GM19397 (cell line): ENCODE data around the gene RPS6KA5.
"Not testable (repeated sequence)": the region's sequence is repeated elsewhere in the genome, so short reads cannot be mapped to it uniquely, and the experiment has no call there.

Source experiments
- ATAC-seq: cut with Tn5 transposase; IDR thresholded peaks from one replicate; pipeline ENCODE4 v1.9.1; 2021; ENCODE audit warnings: mild to moderate bottlenecking, moderate library complexity; ENCODE audit not compliant: unreplicated experiment

RPS6KA5 gene

DNA sequence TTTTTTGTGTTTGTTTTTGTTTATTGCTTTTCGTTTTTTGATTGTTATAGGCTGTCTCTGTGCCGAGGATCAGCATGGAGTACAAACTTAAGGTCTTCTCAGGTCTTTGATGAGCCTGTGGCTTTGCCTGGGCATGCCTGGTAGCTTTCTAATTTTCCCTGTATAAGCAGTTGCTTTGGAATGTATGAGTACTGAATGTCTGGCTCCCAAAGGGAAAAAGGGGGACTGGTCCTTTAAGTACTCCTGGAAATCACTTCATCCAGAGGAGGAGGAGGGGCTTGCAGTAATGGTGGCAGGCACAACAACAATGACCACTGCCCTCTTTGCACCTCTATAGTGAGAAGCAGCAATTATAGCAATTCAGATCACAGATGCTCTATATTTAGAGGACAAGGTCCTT is 176.7 kb downstream of the RPS6KA5 start:
- no peak for ATAC-seq

- ATAC-seq: no peak
Measured at GRCh38 chr14:90883197-90883596, 177.2 kb downstream of the RPS6KA5 start.

DNA sequence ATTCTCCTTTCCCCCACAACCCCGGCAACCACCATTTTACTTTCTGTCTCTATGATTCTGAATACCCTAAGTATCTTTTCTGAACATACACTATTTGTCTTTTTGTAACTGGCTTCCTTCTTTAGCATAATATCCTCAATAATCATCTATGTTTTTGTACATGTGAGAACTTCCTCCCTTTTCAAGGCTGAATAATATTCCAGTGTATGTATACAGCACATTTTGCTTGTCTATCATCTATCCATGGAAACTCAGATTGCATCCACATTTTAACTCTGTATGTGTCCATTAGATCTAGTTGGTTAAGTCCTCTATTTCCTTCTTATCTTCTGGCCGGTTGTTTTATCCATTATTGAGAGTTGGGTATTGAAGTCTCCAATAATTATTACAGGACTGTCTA is 180.2 kb downstream of the RPS6KA5 start:
- ATAC-seq: no peak

- ATAC-seq: no peak
Measured at GRCh38 chr14:90874599-90874998, 185.8 kb downstream of the RPS6KA5 start.

DNA sequence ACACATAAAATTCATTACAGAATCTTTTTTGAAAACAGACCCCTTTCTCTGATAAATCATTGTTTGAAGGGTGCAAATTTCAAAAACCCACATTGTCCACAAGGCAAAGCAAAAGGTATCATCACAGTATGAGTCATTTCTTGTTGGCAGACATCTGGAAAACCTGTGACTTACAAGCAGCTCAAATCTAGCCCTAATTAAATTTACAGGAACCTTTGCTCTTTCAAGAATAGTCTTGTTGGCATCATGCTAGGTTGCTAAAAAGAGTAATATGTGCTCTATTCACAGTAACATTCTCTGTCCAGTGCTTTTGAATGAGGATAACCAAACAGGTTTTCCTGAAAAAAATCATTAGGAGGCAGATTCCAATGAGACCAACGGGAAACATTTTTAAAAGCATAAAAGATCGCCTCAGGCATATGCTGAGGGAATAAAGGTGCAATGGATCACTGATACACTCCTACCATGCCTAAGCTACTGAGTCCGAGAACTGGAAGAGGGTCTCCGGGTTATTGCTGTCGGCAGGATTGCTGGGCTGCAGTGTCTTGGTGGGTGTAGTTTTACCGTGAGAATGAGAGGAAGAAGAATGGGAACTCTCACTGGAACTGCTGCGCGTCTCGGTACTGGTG is 188.7 kb downstream of the RPS6KA5 start:
- no peak for ATAC-seq

- ATAC-seq: no peak
Measured at GRCh38 chr14:90870950-90871604, 189.4 kb downstream of the RPS6KA5 start.

DNA sequence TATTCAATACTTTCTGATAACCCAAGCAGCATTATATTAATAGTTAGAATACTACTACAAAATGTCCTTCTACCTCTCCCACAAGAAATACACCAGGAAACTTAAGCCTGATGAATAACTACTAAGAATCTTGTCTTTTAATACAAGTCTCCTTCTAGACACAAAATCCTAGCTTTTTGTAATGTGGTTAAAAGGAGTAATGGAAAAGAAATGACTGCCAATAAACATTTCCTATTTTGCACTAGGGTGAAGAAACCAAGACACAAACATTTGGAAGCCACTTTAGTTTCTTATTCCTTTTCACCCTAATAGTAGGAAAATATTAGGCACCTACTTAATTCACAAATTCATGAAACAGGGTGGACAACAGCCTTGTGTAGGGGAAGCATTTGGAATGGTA is 192.9 kb downstream of the RPS6KA5 start:
- ATAC-seq: no peak

DNA sequence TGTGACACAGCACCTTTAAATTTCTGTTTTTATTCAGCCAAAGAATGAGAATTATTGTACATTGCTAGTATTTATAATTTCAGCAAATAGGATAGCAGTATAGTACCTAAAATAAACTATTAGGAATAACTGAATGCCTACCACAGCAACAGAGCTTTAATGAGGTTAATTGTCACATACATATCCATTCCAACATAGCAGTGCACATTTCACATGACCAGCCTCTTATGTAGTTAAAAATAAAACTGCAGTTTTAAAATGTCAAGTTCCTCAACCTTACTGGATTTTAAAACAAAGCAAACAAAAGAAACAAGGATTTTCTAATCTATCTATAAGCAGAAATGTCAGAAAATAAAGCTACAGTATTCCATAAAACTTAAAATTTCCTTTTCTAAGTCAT is 193.6 kb downstream of the RPS6KA5 start:
- ATAC-seq: no peak

- ATAC-seq: no peak
Measured at GRCh38 chr14:90864741-90865140, 195.7 kb downstream of the RPS6KA5 start.

DNA sequence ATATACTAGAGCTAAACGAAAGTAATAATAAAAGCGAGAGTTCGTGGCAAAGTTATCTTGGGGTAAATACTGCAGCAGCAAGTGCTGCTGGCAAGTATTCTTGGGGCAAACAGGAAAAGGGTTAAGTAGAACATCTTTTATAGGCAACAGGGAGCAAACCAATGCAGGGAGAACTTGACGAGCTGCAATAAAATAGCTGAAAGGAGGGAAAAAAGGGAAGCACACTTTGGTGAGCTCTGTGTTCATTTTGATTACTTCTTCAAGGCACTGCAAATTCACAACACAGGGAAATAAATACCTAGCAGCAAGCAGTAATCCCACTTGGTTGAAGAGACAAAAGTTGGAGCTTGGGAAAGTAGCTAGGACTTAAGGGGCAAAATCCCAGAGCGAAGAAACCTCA is 201.9 kb downstream of the RPS6KA5 start:
- ATAC-seq: no peak

DNA sequence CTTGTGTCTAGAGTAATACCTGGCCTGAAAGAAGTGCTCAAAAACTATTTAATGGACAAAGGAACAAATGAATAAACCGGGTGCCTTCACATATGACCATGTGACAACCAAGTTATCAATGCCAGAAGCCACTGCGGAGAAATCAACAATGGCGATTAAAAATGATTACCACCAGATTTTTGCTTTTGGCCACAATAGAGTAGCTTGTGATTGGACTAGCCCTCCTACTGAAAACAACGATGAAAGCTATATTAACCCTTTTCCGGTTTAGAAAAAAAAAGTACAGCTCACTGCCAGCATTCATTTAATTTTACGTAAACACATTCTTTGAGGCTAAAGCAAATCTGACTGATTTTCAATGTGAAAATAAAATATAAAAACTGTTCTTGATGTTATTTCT is 202.6 kb downstream of the RPS6KA5 start:
- no peak for ATAC-seq

DNA sequence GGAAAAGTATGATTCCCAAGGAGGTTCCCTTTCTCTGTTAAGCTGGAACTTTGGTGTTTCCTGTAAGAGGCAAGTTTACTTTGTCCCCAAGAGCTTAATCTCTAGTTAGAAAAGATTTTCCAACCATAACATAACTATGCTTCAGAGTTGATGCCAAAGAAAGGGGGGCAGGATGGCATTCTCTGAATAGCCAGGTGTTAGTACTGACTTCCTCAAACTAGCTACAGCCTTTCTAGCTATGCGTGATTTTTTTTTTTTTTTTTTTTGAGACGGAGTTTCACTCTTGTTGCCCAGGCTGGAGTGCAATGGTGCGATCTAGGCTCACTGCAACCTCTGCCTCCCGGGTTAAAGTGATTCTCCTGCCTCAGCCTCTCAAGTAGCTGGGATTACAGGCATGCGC is 204.3 kb downstream of the RPS6KA5 start:
- ATAC-seq: not testable (repeated sequence)

- no peak for ATAC-seq
Measured at GRCh38 chr14:90853116-90853515, 207.3 kb downstream of the RPS6KA5 start.

- no peak for ATAC-seq
Measured at GRCh38 chr14:90851327-90852036, 209.0 kb downstream of the RPS6KA5 start.

- no peak for ATAC-seq
Measured at GRCh38 chr14:90850487-90850886, 210.0 kb downstream of the RPS6KA5 start.

DNA sequence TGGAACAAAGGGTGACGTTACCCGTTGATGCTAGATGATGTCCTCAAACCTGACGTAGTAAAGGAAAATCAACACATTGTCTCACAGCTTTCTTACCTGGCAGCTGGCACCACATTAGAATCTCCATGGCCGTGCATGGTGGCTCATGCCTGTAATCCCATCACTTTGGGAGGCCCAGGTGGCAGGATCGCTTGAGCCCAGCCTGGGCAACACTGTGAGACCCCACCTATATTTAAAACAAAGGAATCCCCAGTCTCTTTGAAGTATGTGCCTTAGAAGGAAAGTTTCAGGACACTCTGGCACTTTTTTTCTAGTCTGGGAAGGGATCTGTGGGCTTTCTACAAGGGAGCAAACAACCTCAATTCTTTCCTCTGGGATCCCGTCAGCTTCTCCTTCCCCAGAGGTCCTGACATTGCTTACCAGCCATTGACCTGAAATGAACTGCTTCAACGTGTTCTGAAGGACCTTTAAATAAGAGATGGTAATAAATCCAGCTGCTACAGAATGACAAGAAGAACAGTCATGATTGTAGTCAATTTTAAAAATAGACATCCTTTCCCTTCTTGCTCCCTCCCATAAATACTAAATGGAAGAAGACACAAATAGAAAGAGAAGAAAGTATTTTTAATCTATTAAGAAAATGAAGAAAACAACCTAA is 210.5 kb downstream of the RPS6KA5 start:
- ATAC-seq: no peak

DNA sequence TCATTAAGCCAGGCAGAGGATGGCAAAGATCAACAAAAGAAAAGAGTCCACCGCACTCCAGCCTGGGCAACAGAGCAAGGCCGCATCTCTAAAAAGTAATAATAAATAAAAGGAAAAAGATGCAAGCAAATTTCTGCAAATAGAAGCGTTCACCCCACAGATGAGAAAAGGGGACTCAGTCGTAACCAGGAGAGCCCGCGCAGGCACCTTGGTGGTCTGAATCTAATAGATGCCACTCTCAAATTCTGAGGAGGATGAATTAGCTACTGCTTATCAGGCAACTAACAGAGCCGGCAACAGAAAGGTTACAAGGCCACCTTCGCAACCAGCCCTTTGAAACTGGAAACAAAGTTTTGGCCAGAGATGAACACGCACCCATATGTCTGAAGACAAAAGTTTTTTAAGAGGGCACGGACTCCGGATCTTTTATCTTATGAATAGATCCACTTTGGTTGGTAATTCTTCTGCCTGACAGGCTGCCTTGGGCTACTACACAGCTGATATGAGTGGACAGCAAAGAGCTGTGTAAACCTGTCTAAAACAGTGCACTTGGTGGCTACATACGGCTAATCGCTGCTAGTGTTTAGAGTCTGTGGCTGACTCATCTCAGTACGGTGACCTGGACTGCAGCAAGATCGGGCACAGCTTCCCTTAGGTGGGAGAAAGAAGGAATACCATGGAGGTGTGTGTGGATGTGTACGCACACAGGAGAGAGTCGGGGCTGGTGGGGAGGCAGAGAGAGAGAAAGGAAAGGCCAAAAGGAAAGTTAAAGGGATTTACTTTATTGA is 211.3 kb downstream of the RPS6KA5 start:
- no peak for ATAC-seq

GRCh38 chr14:90846511-90846910 is 213.9 kb downstream of the RPS6KA5 start:
- ATAC-seq: no peak

- ATAC-seq: no peak
Measured at GRCh38 chr14:90844321-90844720, 216.1 kb downstream of the RPS6KA5 start.

DNA sequence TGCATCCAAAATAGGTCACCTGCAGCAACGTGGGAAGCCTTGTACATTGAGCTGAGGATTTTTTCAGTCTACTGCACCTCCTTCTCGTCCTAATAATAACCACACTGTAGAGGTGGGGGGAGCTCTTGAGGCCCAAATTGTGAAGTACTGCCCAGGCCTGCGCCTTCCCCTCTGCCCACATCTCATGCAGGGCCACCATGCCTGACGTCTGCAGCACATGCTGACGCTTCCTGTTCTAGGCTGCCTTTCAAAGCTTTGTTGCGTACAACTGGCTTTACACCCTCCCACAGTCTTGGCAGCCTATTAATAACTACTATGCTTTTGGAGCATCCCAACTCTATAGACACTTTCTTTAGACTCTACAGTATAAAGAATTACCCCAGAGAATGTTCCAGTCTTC is 217.7 kb downstream of the RPS6KA5 start:
- no peak for ATAC-seq

DNA sequence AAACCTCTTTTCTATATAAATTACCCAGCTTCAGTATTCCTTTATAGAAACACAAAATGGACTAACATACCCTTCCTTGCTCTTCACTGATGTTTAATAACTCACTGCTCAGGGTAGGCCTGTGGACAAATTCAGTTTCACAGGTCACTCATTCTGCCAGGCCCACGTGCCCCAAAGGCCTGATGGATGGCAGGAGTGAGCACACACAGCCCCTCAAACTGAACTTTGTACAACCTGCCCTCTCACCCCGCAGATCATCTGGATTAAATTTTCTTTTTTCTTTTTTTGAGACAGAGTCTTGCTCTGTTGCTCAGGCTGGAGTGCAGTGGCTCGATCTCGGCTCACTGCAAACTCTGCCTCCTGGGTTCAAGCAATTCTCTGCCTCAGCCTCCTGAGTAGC is 219.8 kb downstream of the RPS6KA5 start:
- not testable (repeated sequence) for ATAC-seq
